A204.1 (cell line): ENCODE results near the gene PIP.
"Not testable (repeated sequence)": the region's sequence is repeated elsewhere in the genome, so short reads cannot be mapped to it uniquely, and the experiment has no call there.

Source experiments
- FAIRE-seq: peaks from 2 replicates; lab custom pipeline; 2012; peaks lifted over from hg19 to GRCh38; lab: Jason Lieb, UNC

PIP gene, protein sequence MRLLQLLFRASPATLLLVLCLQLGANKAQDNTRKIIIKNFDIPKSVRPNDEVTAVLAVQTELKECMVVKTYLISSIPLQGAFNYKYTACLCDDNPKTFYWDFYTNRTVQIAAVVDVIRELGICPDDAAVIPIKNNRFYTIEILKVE

GRCh38 chr7:143131781-143132180 is at the start of gene PIP:
PIP (plus strand) TSS chr7:143132077; CDS start chr7:143132117, 40 bp downstream.
- FAIRE-seq = no peak

- no peak for FAIRE-seq
Observed at GRCh38 chr7:143085109-143085508, 46.8 kb upstream of the PIP start.

DNA sequence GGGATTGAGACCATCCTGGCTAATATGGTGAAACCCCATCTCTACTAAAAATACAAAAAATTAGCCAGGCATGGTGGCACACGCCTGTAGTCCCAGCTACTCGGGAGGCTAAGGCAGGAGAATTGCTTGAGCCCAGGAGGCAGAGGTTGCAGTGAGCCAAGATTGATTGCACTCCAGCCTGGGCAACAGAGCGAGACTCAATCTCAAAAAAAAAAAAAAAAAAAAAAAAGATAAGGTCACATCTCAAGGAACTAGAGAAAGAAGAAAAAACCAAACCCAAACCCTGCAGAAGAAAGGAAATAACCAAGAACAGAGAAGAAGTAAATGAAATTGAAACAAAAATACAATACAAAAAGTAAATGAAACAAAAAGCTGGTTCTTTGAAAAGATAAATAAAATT is 46.3 kb upstream of the PIP start:
- FAIRE-seq = not testable (repeated sequence)

- FAIRE-seq = not testable (repeated sequence)
Observed at GRCh38 chr7:143088549-143089231, 43.2 kb upstream of the PIP start.

DNA sequence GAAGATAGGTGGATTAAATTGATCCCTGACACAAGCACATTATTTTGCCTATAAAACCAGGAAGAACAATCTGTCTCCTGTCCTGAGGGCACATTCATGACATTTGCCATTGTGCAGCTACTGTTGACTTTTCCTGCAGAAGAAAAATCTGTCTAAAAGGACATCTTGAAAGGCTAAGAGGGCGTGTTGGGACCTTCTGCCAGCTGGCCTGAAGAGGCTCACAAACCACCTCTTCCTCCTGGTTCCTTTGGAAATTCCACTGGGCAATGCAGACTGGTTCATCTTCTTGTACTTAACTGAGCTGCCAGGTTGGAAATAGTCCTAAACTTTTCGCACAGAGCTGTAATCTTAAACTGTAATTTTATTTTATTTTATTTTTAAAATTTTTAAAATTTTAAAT is 35.7 kb upstream of the PIP start:
- no peak for FAIRE-seq

DNA sequence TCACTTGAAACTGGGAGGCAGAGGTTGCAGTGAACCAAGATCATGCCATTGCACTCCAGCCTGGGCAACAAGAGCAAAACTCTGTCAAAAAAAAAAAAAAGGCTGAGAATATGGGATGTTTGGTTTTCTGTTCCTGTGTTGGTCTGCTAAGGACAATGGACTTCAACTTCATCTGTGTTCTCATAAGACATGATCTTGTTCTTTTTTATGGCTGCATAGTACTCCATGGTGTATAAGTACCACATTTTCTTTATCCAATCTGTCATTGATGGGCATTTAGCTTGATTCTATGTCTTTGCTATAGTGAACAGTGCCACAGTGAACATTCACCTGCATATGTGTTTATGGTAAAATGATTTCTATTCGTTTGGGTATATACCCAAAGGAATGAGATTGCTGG is 32.3 kb upstream of the PIP start:
- not testable (repeated sequence) for FAIRE-seq

DNA sequence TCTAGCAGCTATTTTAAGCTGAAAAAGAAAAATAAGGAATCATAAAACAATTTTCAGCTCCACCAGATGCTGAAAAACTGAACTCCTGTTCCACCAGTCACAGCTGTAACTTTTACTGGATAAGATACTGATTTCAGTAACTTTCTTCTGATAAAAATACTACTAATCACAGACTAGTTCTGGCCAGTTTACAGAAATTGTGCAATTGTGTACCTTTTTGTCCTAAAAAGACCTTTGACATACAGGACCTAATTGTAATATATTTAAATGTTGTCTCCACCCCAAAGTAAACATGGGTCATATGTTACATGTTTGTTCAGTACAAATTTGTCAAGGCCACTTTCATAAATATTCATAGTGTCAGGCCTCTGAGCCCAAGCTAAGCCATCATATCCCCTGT is 27.1 kb upstream of the PIP start:
- no peak for FAIRE-seq

DNA sequence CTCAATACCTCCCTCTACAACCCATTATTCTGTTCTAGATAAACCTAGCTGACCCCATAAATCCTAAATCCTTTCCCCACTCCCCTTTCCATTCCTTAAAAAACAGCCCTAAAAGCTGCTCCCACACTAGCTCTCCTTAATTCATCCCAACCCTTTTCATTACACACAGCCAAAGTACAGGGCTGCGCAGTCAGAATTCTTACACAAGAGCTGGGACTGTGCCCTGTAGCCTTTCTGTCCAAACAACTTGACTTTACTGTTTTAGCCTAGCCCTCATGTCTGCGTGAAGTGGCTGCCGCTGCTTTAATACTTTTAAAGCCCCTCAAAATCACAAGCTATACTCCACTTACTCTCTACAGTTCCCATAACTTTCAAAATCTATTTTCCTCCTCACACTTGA is 23.9 kb upstream of the PIP start:
- not testable (repeated sequence) for FAIRE-seq

- FAIRE-seq = no peak
Observed at GRCh38 chr7:143117395-143117794, 14.5 kb upstream of the PIP start.

DNA sequence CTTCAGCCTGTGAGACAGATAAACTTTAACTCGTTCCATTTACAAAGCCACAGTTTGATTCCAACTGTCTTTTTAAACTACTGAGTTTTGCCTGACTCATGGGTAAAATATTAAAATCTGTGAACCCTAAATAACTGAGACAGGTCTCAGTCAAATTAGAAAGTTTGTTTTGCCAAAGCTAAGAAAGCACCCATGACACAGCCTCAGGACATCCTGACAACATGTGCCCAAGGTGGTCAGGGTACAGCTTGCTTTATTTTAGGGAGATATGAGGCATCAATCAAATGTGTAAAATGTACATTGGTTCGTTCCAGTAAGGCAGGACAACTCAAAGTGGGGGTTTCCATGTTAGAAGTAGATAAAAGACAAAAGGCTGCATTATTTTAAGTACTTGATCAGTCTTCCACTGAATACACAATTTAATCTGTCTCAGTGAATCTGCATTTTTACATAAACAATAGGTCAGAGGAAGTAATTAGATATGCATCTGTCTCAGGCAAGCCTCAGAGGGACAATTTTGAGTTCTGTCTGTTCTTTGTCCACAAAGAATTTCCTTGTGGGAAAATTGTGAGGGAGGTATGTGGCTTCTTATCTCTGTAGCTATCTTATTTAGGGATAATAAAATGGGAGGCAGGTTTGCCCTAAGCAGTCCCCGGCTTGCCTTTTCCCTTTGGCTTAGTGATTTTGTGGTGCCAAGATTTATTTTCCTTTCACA is 11.0 kb upstream of the PIP start:
- FAIRE-seq = no peak

DNA sequence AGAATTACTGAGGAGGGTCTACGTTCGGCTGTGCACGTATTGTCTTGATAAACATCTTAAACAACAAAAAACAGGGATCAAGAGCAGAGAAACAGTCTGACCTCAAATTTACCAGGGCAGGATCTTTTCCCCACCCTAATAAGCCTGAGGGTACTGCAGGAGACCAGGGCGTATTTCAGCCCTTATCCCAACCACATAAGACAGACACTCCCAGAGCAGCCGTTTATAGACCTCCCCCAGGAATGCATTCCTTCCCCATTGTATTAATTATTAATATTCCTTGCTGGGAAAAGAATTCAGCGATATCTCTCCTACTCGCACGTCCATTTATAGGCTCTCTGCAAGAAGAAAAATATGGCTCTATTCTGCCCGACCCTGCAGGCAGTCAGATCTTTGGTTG is 8.6 kb upstream of the PIP start:
- not testable (repeated sequence) for FAIRE-seq

GRCh38 chr7:143126146-143126545 is 5.7 kb upstream of the PIP start:
- FAIRE-seq = no peak

DNA sequence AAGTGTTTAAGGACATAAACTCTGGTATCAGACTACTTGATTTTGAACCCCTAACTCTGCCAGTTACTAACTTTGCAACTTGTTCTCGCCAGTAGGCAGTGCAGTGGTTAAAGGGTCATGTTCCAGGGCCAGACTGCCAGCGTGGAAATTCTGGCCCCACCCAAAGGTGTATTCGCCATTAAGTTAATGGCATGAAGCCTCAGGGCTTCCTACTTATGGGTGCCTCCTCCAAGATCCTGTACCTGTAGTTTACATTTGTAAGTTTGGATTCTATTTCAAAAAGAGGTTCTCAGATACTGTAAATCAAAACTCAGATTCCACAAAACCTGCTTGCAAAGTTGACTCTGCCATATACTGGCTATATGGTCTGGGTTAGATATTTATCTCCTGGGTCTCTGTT is 2.8 kb upstream of the PIP start:
- no peak for FAIRE-seq

DNA sequence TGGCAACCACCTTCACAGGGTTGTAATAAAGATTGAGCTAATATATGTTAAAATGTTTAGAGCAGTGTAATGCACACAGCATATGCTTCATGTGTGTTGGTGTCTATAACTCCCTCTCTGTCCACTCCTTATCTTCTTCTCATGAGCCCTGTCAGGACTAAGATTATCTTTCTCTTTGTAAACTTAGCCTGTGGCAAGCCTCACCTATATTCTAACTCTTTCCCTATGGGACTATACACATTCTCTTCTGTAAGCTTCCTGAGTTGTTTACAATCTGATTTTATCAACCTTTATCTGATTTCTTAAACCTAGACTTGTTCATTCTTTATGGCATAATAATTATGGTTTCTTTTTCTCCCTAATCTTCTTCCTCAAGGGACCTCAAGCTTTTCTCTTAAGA is 2.4 kb upstream of the PIP start:
- no peak for FAIRE-seq

DNA sequence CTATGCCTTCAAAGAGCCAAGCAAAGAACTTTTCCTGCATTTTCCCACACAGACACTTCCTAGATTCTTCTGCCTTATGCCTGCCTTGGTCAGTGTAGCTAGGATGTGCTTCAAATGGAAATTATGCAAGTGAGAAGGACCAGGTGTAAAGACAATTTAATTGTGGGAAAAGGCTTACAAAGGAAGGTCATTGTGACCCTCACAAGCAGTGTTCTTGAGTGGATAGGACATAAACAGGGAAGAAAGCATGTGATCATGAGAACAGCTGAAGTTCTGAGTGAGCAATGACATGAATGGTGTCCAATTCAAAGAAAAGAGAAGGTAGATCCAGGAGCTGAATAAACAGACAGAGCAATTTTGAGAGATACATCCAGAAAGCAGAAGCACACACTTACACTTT is 1.3 kb upstream of the PIP start:
- FAIRE-seq = no peak

- no peak for FAIRE-seq
Observed at GRCh38 chr7:143147070-143147469, 15.2 kb downstream of the PIP start.

DNA sequence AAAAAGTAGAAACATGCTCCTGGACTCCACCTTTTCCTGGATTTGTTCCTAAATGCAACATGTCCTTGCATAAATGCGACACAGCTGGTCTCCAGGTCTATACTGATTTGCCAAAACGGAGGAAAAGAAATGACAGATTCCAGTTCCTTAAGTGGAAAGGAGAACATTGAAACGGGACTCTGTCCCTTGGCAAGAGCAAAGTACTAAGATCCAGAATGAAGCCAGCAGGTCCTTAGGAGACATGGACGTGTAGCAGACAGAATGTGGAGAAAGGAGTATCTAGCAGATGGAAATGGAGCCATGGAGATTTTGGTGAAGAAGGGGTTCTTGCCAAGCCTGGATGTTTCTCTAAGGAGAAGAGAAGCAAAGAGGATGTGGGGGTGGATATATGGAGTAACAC is 16.2 kb downstream of the PIP start:
- no peak for FAIRE-seq

DNA sequence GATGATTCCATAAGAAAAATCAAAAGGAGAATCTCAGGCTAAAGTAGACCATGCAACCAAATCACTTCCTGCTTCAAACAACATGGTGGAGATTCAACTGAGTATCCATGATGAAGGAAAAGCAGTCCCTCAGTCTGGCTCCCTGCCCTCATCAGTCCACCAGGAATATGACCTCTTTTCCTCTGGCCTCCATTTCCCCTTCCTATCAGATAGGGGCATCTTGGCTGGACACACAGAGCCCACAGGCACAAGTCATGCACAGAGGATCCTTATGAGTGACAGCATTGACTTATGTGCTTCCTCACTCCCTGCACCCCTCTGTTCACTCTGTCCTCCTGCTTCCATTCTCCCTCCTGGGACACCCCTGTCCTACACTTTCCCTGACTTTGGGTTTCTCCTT is 16.8 kb downstream of the PIP start:
- no peak for FAIRE-seq

DNA sequence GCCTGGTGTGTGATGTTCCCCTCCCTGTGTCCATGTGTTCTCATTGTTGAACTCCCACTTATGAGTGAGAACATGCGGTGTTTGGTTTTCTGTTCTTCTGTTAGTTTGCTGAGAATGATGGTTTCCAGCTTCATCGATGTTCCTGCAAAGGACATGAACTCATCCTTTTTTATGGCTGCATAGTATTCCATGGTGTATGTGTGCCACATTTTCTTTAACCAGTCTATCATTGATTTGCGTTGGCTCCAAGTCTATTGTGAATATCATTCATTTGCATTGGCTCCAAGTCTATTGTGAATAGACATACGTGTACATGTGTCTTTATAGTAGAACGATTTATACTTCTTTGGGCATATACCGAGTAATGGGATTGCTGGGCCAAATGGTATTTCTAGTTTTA is 18.8 kb downstream of the PIP start:
- not testable (repeated sequence) for FAIRE-seq

DNA sequence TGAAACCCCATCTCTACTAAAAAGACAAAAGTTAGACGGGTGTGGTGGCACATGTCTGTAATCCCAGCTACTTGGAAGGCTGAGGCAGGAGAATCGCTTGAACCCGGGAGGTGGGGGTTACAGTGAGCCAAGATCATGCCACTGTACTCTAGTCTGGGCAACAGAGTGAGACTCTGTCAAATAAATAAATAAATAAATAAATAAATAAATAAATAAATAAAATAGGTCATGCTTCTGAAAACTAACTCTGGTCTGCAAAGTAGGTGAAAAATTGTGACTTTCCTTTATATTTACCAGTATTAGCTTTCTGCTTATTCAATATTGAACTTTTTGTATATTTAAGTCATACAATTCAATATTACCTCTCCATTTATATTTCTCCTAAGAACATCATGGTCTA is 26.7 kb downstream of the PIP start:
- not testable (repeated sequence) for FAIRE-seq

- no peak for FAIRE-seq
Observed at GRCh38 chr7:143171697-143172096, 39.8 kb downstream of the PIP start.

DNA sequence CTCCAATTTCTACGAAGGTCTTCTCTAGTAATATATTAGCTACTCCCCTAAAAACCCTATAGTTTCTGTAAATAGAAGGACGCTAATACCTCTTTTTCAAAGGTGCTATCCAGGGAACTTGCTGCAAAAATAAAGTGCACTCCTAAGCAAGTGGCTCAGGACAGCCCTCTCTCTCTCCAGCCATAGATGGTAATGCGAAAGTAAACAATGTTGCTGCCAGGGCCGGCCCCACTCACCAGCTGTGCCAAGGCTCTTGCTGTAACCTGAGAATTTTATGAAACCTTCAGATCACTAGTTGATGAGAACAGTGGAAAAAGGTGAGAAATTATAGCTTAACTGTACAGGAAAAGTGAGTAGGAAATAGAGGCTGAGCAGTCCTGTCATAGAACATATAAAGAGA is 40.5 kb downstream of the PIP start:
- FAIRE-seq = no peak

GRCh38 chr7:143176128-143176527 is 44.3 kb downstream of the PIP start:
- no peak for FAIRE-seq
